Right lobe of liver (tissue), 6 donors: ENCODE measurements around the gene CFAP46. TPM values are rescaled to one million over a fixed set of nuclear protein-coding genes. Genes with fewer than 3 reads are reported as not detected.
A peak's percentile ranks its signal among the peaks of the same experiment; 100 is the strongest.

Experiments
- ATAC-seq, 4 donors: fragments of 200-7000 bp; cut with Tn5 transposase; one replicate each; pipeline ENCODE4 v1.9.1; 2020; ENCODE audit warnings: mild to moderate bottlenecking in 4 of 4, moderate library complexity in 4 of 4
- DNase-seq, 3 donors: peaks; one replicate each; pipeline ENCODE4 v3.0.0-alpha.2; 2020
- H3K27ac ChIP-seq, 3 donors: fragments of 200-600 bp; one replicate each; pipeline ENCODE4 v1.8.0; 2022
- H3K27me3 ChIP-seq, 2 donors: fragments of 200-600 bp; one replicate each; pipeline ENCODE4 v1.8.0; 2022
- H3K36me3 ChIP-seq, 4 donors: fragments of 200-600 bp; sonication (generic) in 1 of 4; one replicate each; pipeline versions ENCODE4 v1.5.1 to v1.8.0; 2017 to 2022; ENCODE audit warnings: control low read depth in 1 of 4
- H3K4me1 ChIP-seq, 4 donors: fragments of 200-600 bp; sonication (generic) in 1 of 4; one replicate each; pipeline versions ENCODE4 v1.5.1 to v1.8.0; 2017 to 2022; ENCODE audit warnings: control low read depth in 1 of 4
- H3K4me3 ChIP-seq, 3 donors: fragments of 200-600 bp; one replicate each; pipeline ENCODE4 v1.8.0; 2022
- H3K9me3 ChIP-seq, 4 donors: fragments of 200-600 bp; sonication (generic) in 1 of 4; one replicate each; pipeline versions ENCODE4 v1.5.1 to v1.8.0; 2017 to 2022; ENCODE audit warnings: control low read depth in 1 of 4
- POLR2A ChIP-seq: fragments of 450-650 bp; IDR thresholded peaks from one replicate; pipeline ENCODE4 v1.6.1; 2017; ENCODE audit warnings: antibody characterized with exemption, mild to moderate bottlenecking
- WGBS: methylation state at CpG from one replicate; pipeline ENCODE4 v1.1.6; 2018; ENCODE audit warnings: low coverage, low lambda C conversion rate; ENCODE audit not compliant: insufficient coverage; ENCODE audit errors: missing lambda C conversion rate; 5-methylcytosine and 5-hydroxymethylcytosine counted together
- intact Hi-C, 2 donors: fragments of 100-400 bp; cut with DNase I; formaldehyde crosslinking; loops; one replicate each; pipeline versions ENCODE4 v1.11.2 to v1.14.1; 2022
- total RNA-seq, 6 experiments: library from RNA; depleted of rRNA in 2 of 6; stranded (reverse); fragments of >200 nt in 2 of 6; fragmentation: NEBNext Ultra II Directional in 3 of 6; extraction: Animal tissue kit (Norgen Biotek cat#: 25700) in 3 of 6; gene quantifications; one replicate each; pipeline versions ENCODE4 v1.1.0 to v1.2.4, GENCODE V29; 2016 to 2023
- TF ChIP-seq, protein P1 (sequence below), 4 donors: fragments of 200-600 bp in 3 of 4; fragments of 450-650 bp in 1 of 4; IDR thresholded peaks; one replicate each; pipeline versions ENCODE4 v1.5.1 to v1.8.0; 2016 to 2022; ENCODE audit warnings: antibody characterized with exemption in 4 of 4, mild to moderate bottlenecking in 2 of 4
- donor health status: DM: no; HTN: yes; CAD: no.
- donor health status: DM: no; HTN: no; CAD: no.
- donor health status: DM: no; HTN: no; CAD: no.
- donor health status: DM: no; HTN: yes; CAD: no.
- donor health status: DM: no; HTN: yes; CAD: no.

CFAP46 gene
- total RNA-seq, 6 experiments from 2014 or later = 0.16 to 0.67 (median 0.32) TPM

DNA sequence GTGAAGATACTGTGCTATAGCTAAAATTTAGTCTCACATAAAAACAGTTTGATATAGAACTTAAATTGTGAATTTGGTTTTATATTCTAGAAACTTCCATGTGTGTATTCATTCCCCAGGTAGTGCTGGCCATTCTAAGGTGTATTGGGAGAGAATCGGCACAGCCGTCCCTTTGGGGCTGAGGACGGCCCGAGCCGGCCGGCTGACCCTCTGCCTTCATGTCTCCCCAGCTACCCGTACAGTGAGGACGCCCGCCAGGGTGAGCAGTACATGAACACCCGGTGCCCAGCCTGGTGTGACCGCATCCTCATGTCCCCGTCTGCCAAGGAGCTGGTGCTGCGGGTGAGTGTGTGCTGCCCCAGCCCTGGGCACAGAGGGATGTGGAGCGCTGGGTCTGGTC is 164.9 kb downstream of the CFAP46 start:
- H3K9me3 ChIP-seq = no peaks in the 10 kb centered on the region
- no peak for TF ChIP-seq POLR2A
- TF ChIP-seq, protein P1, sequence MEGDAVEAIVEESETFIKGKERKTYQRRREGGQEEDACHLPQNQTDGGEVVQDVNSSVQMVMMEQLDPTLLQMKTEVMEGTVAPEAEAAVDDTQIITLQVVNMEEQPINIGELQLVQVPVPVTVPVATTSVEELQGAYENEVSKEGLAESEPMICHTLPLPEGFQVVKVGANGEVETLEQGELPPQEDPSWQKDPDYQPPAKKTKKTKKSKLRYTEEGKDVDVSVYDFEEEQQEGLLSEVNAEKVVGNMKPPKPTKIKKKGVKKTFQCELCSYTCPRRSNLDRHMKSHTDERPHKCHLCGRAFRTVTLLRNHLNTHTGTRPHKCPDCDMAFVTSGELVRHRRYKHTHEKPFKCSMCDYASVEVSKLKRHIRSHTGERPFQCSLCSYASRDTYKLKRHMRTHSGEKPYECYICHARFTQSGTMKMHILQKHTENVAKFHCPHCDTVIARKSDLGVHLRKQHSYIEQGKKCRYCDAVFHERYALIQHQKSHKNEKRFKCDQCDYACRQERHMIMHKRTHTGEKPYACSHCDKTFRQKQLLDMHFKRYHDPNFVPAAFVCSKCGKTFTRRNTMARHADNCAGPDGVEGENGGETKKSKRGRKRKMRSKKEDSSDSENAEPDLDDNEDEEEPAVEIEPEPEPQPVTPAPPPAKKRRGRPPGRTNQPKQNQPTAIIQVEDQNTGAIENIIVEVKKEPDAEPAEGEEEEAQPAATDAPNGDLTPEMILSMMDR (IDR thresholded peaks at IDR 0.05) = no peak
- no peaks in the 10 kb centered on the region for H3K4me1 ChIP-seq
- intact Hi-C loops = no loop called here
- 95% methylated on average over 10 of the region's 14 CpGs for WGBS
- peaks cover 0 to 5% (median 1%) of the 10 kb centered on the region in 4 donors for H3K36me3 ChIP-seq
- DNase-seq (no peak), ATAC-seq (no peak)
- no peak overlapping the region for H3K4me3 ChIP-seq
- H3K27ac ChIP-seq = no peak overlapping the region
- no peaks in the 10 kb centered on the region for H3K27me3 ChIP-seq

GRCh38 chr10:132776821-132777220 is 165.5 kb downstream of the CFAP46 start:
- no peak for DNase-seq
- intact Hi-C loops = no loop called here
- no peak for TF ChIP-seq POLR2A
- TF ChIP-seq, protein P1 (IDR thresholded peaks at IDR 0.05) = no peak
- Histone ChIP-seq H3K4me1 (no peaks in the 10 kb centered on the region), H3K27me3 (no peaks in the 10 kb centered on the region), H3K36me3 (peaks cover 0 to under 1% (median 0%) of the 10 kb centered on the region in 4 donors), H3K4me3 (no peak overlapping the region), H3K27ac (no peak overlapping the region), H3K9me3 (no peaks in the 10 kb centered on the region)
- no peak for ATAC-seq
- WGBS = 60% methylated on average over 1 of the region's 18 CpGs

DNA sequence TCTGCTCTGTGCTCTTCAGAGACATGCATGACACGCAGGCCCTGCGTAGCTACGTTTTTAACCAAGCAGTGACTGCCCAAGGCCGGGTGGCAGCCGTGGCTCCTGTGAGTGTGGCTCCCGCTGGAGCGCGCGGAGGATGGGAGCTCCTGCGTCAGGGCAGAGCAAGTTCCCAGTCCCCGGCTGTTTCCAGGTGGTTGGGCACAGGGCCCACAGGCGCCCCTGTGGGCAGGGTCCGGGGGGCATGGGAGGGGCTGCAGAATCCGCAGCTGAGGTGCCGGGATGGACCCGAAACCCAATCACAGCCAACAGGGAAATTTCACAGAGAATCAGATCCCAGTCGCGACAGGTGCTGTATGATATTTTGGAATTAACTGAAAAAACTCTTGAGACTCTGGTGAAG is 166.2 kb downstream of the CFAP46 start:
- no peaks in the 10 kb centered on the region for H3K9me3 ChIP-seq
- no peak for DNase-seq
- no peak overlapping the region for H3K4me3 ChIP-seq
- no peak for ATAC-seq
- WGBS = 80% methylated on average over 2 of the region's 18 CpGs
- H3K27ac ChIP-seq = no peak overlapping the region
- intact Hi-C loops = no loop called here
- no peaks in the 10 kb centered on the region for H3K27me3 ChIP-seq
- TF ChIP-seq POLR2A = no peak
- TF ChIP-seq, protein P1 (IDR thresholded peaks at IDR 0.05) = no peak
- no peaks in the 10 kb centered on the region for H3K4me1 ChIP-seq
- no peaks in the 10 kb centered on the region for H3K36me3 ChIP-seq

DNA sequence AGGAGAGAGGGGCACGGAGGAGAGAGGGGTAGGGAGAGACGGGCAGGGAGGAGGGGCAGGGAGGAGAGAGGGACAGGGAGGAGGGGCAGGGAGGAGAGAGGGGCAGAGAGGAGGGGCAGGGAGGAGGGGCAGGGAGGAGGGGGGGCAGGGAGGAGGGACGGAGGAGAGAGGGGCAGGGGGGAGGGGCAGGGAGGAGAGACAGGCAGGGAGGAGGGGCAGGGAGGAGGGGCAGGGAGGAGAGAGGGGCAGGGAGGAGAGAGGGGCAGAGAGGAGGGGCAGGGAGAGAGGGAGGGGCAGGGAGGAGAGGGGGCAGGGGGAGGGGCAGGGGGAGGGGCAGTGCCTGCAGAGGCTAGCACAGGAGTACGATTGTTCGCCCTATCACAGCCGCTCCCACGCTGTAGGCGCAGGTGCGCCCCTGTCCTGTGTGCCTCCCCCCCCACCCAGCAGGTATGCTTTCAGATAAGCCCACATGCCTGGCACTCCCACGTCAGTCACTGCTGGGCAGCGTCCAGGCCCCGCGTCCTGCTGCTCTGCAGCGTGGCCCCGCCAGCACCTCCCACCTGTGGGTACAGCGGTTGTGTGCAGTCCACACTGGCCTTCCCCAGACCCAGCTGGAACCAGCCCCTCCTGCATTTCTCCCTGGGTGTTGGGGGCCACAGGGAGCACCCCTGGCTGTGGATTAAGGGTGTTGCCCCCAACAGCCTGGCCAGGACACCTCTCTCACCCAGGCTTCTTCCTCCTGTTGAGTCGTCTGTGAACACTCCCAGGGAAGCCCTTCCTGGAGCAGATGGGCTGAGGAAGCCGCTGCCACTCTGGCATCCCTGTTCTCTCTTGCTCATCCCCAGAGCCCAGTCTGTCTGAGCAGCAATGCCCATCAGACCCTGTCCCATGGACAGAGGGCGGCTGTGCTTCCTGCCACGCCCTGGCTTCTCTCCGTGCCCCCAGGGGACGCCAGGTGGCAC is 167.2 kb downstream of the CFAP46 start:
- DNase-seq (no peak), ATAC-seq (peak in 2 of 4 donors; percentile 22 to 37)
- no peaks in the 10 kb centered on the region for H3K9me3 ChIP-seq
- 55% methylated on average over 3 of the region's 22 CpGs for WGBS
- no peak overlapping the region for H3K4me3 ChIP-seq
- no peaks in the 10 kb centered on the region for H3K27me3 ChIP-seq
- H3K27ac ChIP-seq = no peak overlapping the region
- no peaks in the 10 kb centered on the region for H3K36me3 ChIP-seq
- TF ChIP-seq, protein P1 (IDR thresholded peaks at IDR 0.05) = no peak
- TF ChIP-seq POLR2A = no peak
- H3K4me1 ChIP-seq = no peaks in the 10 kb centered on the region
- intact Hi-C loops = no loop called here
